COR-L47 (cell line): ENCODE measurements around the gene BTBD3.
A peak's percentile ranks its signal among the peaks of the same experiment; 100 is the strongest.

Experiments used
- DNase-seq: peaks from one replicate; lab custom pipeline; 2025; lab: John Stamatoyannopoulos, UW

BTBD3 gene

DNA sequence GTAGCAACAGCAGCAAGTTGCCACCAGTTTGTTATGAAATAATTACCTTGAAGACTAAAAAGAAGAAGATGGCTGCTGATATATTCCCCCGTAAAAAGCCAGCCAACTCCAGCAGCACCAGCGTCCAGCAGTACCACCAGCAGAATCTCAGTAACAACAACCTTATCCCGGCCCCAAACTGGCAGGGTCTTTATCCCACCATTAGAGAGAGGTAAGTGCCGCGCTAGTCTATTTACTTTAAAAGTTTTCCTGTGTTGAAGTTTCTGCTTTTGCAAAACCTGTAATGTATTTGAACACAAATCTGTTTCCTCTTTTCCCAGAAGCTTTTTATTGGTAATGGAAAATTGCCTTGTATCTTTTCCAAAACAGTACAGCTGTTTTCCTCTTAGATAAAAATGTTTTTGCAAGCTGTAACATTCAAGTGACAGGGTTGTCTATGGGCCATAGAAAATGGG, 725 bp downstream of the BTBD3 start:
- DNase-seq = no peak

DNA sequence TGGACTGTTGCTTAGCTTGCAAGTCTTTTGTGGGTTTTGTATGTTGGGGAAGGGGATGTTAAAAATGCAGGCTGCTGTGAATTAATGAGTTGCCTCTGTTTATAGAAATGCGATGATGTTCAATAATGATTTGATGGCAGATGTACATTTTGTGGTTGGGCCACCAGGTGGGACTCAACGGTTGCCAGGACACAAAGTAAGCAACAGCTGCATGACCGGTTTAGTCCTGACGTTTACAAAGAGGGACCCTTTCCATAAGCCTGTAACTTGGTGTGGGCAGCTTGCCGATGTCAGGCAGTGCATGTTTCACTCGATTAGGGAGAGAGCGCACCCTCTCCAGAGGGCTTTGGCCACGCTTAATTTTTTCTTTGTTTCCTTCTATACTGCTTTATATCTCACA, 1.3 kb downstream of the BTBD3 start:
- peak; percentile 87 for DNase-seq

DNA sequence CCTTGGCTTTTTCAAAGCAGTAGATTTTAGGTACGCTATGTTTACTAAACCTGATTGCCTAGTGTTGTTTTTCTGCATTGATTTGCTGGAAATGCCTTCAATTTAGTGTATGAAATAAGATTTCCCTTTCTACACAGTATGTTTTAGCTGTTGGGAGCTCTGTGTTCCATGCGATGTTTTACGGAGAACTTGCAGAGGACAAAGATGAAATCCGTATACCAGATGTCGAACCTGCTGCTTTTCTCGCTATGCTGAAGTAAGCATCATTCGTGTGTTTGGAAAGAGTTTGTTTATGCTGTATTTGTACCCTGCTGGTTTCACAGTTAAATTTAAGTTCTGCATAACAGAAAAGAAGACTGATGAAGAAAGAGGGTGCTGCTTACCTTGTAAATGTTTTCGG, 1.9 kb downstream of the BTBD3 start:
- no peak for DNase-seq

- DNase-seq = no peak
Observed at GRCh38 chr20:11920083-11920482, 2.4 kb downstream of the BTBD3 start.

- DNase-seq = no peak
Observed at GRCh38 chr20:11921321-11921720, 3.6 kb downstream of the BTBD3 start.

DNA sequence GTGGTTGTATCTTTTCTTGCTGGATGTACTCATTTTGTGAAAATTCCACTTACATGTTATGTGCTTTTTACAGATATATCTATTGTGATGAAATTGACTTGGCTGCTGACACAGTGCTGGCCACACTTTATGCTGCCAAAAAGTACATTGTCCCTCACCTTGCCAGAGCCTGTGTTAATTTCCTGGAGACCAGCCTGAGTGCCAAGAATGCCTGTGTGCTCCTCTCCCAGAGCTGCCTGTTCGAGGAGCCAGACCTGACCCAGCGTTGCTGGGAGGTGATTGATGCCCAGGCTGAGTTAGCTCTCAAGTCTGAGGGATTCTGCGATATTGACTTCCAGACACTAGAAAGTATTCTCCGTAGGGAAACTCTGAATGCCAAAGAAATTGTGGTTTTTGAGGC, 4.9 kb downstream of the BTBD3 start:
- no peak for DNase-seq

GRCh38 chr20:11924923-11925322, 7.2 kb downstream of the BTBD3 start:
- DNase-seq = no peak

DNA sequence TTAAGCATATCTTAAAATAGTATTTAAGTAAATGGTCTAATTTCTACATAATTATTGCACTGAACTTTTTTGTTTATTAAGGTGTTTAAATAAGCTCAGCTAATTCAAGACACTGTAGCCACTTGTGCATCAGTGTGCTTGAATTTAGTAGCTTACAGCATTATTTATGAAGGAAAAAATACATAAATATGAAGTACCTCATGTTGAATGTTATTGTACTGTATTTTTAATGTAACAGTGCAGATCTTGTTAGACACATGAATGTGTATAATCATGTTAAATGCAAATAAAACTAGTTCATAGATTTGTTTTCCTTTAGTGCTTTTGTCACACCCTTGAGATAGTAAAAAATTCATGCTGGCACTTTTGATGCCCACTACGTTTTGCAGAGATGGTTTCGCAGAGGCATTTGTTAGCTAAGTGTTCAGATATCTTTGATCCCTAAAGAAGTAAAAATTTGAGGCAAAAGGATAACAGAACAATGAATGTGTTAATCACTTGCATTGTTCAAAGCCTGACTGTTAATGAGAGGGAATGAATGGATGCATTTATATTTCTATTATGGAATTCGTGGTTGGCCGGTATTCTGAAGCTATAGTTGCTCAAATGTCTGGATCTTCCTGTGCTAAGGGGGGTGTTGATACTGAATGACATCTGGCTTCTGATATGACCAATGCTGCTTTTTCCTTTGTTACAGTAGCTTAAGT, 8.8 kb downstream of the BTBD3 start:
- DNase-seq = no peak

GRCh38 chr20:11929947-11930346, 12.3 kb downstream of the BTBD3 start:
- DNase-seq = no peak

GRCh38 chr20:11935212-11936154, 17.8 kb downstream of the BTBD3 start:
- peak; percentile 51 for DNase-seq

DNA sequence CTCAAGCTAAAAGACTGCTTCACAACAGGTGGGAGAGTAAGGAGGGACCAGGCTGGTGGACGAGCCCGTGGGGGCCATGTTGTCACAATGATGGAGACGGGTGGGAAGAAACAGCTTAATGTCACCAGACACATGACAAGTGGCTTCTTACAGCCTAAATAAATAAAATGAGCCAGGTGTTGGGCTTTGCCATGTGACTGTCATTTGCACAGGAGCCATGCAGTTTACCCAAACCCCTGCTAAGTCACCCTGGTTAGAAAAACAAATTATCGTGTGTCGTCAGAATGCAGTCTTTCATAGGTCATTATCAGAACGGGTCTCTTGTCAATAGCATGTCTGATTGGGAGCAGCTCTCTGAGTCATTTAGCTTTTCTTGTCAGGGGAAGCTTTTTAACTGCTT, 18.5 kb downstream of the BTBD3 start:
- DNase-seq = peak; percentile 95

DNA sequence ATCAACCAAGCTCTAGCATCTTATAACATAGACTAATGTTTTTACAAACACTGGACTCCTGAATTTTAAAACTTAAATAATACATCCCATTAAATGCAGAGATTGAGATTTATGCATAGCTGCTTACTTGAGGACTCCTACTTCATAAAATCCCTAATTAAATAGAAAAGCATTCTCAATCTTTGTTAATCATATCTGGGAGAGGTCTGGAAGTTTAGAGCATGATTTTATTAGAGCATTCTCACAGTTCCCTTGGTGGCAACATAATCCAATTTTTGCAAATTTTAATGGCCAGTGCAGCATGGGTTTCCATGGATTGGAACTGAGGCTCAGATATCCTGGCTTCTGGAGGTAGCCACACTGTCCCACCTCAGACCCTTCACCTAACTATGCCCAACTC, 19.5 kb downstream of the BTBD3 start:
- no peak for DNase-seq

DNA sequence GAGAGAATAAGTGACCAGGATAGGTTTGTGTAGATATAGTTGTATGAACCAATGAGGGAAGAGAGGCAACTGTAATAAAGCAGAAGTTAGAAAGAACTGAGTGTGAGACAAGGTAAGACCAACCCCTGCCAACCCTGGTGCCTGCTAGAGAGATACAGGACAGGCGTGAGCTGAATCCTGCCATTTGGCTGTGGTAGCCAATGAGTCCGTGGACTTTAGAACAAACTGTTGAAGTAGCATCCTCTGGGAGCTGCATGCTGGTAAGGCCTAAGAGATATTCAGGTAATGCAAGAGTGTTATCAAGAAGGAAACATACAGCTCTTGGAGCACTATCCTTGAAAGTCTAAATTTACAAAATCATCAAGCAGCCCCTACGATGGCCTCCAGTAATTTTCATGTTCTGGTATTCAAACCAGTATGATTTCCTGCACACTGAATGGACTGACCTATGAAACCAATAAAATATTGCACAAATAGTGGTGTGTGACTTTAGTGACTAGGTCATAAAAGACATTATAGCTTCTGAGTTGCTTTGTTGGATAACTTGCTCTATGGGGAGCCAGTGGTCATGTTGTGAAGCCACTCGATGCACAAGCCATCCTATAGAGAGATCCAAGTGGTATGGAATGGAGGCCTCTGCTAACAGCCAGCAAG, 24.0 kb downstream of the BTBD3 start:
- no peak for DNase-seq

DNA sequence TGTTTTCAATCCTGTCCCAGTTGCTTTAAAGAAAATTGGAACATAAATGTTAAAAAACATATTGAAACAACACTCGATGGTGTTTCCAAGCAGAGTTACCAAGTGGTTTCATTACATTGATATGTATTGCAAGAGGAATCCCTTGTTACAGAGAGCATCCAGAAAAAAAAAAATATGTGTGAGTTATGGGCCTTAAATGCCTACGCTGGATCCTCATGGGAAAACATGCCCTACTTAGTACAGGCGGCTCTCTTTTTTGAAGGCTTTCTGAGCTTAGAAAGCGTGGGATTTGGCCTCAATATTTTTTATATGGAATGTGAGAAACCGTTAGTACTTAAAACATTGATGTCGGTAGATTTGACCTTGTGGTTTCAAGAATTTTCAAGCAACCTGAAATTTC, 26.1 kb downstream of the BTBD3 start:
- no peak for DNase-seq

DNA sequence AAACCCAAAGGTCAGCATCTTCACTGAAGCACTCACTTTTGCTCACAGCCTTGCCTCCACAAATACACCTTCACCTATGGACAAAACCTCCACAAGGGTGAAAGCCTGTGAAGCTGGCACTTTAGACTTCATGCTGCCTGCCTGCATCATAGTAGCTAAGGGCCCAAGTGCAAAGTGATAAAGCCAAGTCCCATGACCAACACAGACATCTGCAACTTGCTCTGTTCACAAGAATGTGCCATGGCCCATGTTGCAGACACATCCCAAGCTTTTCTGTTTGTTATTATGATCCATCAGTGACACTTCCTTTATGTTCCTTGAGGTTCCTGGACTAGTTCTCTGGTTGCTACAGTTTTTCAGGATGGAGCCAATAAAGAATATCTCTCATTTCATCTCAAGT, 31.1 kb downstream of the BTBD3 start:
- DNase-seq = no peak

DNA sequence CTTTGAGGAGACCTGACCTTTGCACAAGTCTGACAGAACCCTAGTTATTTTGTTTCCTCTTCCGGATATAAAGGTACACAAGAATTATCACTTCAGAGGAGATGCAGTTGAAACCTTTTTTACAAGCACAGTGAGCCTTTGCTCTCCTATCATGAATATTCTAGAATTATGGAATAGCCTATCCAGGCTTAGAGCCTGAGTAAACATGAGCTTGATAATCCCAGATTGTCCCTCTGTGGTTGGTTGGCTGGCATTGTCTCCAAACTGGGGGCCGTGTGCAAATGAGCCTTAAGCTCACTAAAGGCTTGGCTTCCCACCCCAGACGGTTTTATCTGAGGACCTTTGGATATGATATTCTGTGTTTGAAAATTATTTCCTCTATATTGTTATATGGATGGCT, 32.0 kb downstream of the BTBD3 start:
- DNase-seq = no peak

DNA sequence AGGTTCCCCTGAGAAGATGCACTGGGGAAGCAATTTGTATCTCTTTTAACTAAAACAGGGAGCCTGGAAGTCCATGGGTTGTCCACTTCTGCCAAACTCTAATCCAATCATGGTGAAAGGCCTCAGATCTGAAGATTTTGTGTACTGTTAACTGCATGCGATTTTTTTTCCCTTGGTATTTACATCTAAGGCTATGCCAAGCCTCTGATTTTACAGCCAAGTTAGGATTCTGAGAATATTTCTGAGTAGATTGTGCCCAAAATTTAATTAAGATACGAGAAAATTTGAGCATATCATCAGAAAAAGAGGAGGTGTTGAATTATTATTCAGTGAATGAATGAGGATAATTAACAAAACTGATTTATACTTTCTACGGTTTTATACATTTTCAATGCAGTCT, 34.0 kb downstream of the BTBD3 start:
- DNase-seq = no peak

DNA sequence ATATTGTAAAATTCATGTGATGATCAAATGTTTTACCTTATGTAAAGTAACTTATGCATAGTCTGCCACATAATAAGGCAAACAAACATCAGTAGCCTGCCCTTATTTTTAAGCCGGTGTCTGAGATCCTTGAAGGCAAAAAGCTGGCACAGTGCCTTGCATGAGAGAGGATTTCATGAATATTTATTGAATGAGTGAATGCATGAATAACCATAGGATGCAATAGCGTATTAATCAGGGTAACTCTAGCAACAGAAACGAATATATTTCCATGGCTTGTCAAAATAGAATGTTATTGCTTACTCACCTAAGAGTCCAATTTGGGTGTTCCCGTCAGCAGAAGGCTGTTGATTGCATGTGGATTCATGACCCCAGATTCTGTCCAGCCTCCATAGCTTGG, 34.9 kb downstream of the BTBD3 start:
- DNase-seq = no peak

DNA sequence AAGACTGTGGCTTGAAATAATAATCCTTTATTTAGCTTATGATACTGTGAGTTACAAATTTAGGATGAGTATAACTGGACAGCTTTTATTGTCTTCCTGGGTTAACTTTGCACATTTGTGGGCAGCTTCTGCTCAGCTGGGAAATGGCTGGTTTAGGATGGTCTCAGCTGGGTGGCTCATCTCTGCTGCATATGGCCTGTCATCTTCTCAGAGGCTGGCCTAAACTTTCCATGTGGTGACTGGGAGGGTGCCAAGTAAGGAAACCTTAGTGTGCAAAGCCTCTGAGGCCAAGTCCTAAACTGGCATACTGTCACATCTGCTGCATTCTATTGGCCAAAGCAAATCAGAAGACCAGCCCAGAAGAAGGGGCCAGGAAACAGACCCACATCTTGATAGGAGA, 40.2 kb downstream of the BTBD3 start:
- DNase-seq = no peak

GRCh38 chr20:11958855-11959254, 41.2 kb downstream of the BTBD3 start:
- DNase-seq = no peak

GRCh38 chr20:11965602-11966001, 47.9 kb downstream of the BTBD3 start:
- no peak for DNase-seq

- no peak for DNase-seq
Observed at GRCh38 chr20:11966186-11966585, 48.5 kb downstream of the BTBD3 start.
